ENCODE data around the gene TIMM13. TPM values are rescaled to one million over a fixed set of nuclear protein-coding genes. Genes with fewer than 3 reads are reported as not detected.

Gene TIMM13
- total and polyA plus RNA-seq, 2 donors (not counting 1 experiment from before 2014, with no cell fraction given) = 19.4 to 32.5 TPM

GRCh38 chr19:2476451-2477140 is 49.2 kb upstream of the TIMM13 start:
- intact Hi-C loops (cut with micrococcal nuclease) = loop anchor here (1.0 to 10.0 kb wide), 5 partner anchors 10 to 322 kb away; partner anchors contain the start of genes AP3D1 and SLC39A3
- peak overlapping the region; percentile 85 for H3K9ac ChIP-seq (ENCODE audit: low read length)
- ChIA-PET POLR2A (interaction anchor here (0.5 to 4.7 kb wide), 43 partner anchors 9 to 584 kb away, joined by 3 to 77 read pairs (median 5); partner anchors contain the start of genes LMNB2 and TIMM13), CTCF (interaction anchor here (0.6 to 4.2 kb wide), 24 partner anchors 8 to 321 kb away, joined by 3 to 134 read pairs (median 10); no protein-coding TSS in a partner anchor)
- 2% methylated on average over 39 of the region's 42 CpGs for WGBS (ENCODE audit: insufficient coverage)
- Mint-ChIP-seq H3K4me3 (peak overlapping the region; percentile 93), H3K27ac (peak overlapping the region; percentile 93), H3K27me3 (no peaks in the 10 kb centered on the region), H3K4me1 (peaks cover 34% of the 10 kb centered on the region), H3K9me3 (ENCODE audit: insufficient read depth) (no peaks in the 10 kb centered on the region)
- peaks cover 30 to 47% of the 10 kb centered on the region in 2 donors for H3K4me1 ChIP-seq (ENCODE audit: control insufficient read depth in 2 of 2, insufficient read depth in 2 of 2, low read length in 2 of 2)
- peaks cover 0 to 4% (median 0%) of the 10 kb centered on the region in 3 donors for H3K9me3 ChIP-seq (ENCODE audit: control extremely low read depth in 1 of 3, control insufficient read depth in 2 of 3, insufficient read depth in 1 of 3, low read length in 2 of 3)
- DNase-seq (peak; percentile 76), ATAC-seq (ENCODE audit: low read depth) (peak; percentile 4)
- no peaks in the 10 kb centered on the region for H3K27me3 ChIP-seq (replicated peaks in 1 of 4; ENCODE audit: control extremely low read depth in 1 of 4, control insufficient read depth in 3 of 4, insufficient read depth in 4 of 4, low read length in 3 of 4)
- H3K36me3 ChIP-seq (replicated peaks in 1 of 2; ENCODE audit: control extremely low read depth in 1 of 2, control insufficient read depth in 1 of 2, extremely low read depth in 1 of 2, insufficient read depth in 2 of 2, low read length in 1 of 2) = no peaks in the 10 kb centered on the region
- peak overlapping the region; percentile 94 to 100 (median 100) for H3K4me3 ChIP-seq (ENCODE audit: control extremely low read depth in 1 of 5, extremely low read depth in 1 of 5, insufficient read depth in 1 of 5, low read depth in 2 of 5, low read length in 4 of 5)
- H4K20me1 ChIP-seq (ENCODE audit: control insufficient read depth, insufficient read depth, low read length, poor library complexity, severe bottlenecking) = peaks cover 37% of the 10 kb centered on the region
- peak overlapping the region; percentile 70 to 74 for H3K27ac ChIP-seq (ENCODE audit: low read length in 2 of 2)
- peaks cover 30% of the 10 kb centered on the region for H3K79me2 ChIP-seq (ENCODE audit: control insufficient read depth, insufficient read depth, low read length)
- TF ChIP-seq EZH2 (IDR thresholded peaks at IDR 0.05; ENCODE audit: borderline replicate concordance, insufficient read depth, low read depth, low read length, poor library complexity, severe bottlenecking) = no peak
- TF ChIP-seq, protein P1, sequence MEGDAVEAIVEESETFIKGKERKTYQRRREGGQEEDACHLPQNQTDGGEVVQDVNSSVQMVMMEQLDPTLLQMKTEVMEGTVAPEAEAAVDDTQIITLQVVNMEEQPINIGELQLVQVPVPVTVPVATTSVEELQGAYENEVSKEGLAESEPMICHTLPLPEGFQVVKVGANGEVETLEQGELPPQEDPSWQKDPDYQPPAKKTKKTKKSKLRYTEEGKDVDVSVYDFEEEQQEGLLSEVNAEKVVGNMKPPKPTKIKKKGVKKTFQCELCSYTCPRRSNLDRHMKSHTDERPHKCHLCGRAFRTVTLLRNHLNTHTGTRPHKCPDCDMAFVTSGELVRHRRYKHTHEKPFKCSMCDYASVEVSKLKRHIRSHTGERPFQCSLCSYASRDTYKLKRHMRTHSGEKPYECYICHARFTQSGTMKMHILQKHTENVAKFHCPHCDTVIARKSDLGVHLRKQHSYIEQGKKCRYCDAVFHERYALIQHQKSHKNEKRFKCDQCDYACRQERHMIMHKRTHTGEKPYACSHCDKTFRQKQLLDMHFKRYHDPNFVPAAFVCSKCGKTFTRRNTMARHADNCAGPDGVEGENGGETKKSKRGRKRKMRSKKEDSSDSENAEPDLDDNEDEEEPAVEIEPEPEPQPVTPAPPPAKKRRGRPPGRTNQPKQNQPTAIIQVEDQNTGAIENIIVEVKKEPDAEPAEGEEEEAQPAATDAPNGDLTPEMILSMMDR (IDR thresholded peaks at IDR 0.05) = no peak
- H2AFZ ChIP-seq (ENCODE audit: insufficient read depth, low read depth, low read length, poor library complexity, severe bottlenecking) = no peak overlapping the region
- peak overlapping the region; percentile 100 for H3K4me2 ChIP-seq (replicated peaks; ENCODE audit: low read depth, low read length, poor library complexity, severe bottlenecking)

Data from B cell (primary cell).